Measurements from ENCODE around the gene PRICKLE3. TPM values are rescaled to one million over a fixed set of nuclear protein-coding genes. Genes with fewer than 3 reads are reported as not detected.

PRICKLE3 gene
- polyA plus RNA-seq, 3 donors from 2014 or later, result 2.1 to 4.1 TPM; not detected in 1

- H3K36me3 Mint-ChIP-seq, result peaks cover 0 to 5% (median 0%) of the 10 kb centered on the region in 3 donors
- H3K27me3 Mint-ChIP-seq (ENCODE audit: low read depth in 3 of 3), result peaks cover 6 to 13% (median 8%) of the 10 kb centered on the region in 3 donors
- H3K4me3 Mint-ChIP-seq, result peak within 1 kb of the TSS; percentile 80 to 88 (median 80)
Measured at GRCh38 chrX:49171752-49172279, 14.4 kb downstream of the PRICKLE3 start, which contains the start of gene PLP2. PLP2 (plus strand) TSS chrX:49171898; CDS start chrX:49172001, 103 bp downstream.

DNA sequence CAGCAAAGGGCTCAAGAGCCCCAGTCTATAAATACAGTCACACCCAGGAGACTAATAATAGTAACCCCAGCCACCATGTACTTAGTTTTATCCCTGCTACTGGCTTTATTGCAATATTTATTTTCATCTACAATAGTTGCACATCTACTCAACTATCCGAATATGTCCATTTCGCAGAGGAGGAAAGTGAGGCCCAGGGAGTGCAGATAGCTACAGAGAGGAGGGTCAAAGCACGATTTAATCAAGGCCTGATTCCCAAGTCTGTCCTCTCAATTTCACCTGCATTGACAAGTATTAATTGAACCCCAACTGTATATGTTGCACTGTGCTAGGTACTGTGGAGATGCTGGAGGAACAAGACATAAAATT, 18.4 kb downstream of the PRICKLE3 start:
- Mint-ChIP-seq H3K27ac (peak overlapping the region; percentile 90 to 100 (median 99)), H3K4me3 (peak overlapping the region; percentile 81 to 96 (median 90)), H3K36me3 (no peaks in the 10 kb centered on the region), H3K4me1 (peaks cover 28 to 37% of the 10 kb centered on the region in 2 donors), H3K9me3 (no peaks in the 10 kb centered on the region), H3K27me3 (ENCODE audit: low read depth in 3 of 3) (peaks cover 10 to 20% (median 17%) of the 10 kb centered on the region in 3 donors)
- no peak for DNase-seq

More at GRCh38 chrX:49171752-49172279, 14.4 kb downstream of the PRICKLE3 start, which contains the start of gene PLP2:
- Mint-ChIP-seq H3K9me3 (no peaks in the 10 kb centered on the region), H3K27ac (peak within 1 kb of the TSS; percentile 72 to 86 (median 82)), H3K4me1 (peaks cover 24 to 31% of the 10 kb centered on the region in 2 donors)
- peak; percentile 53 to 55 (median 54) for DNase-seq

DNA sequence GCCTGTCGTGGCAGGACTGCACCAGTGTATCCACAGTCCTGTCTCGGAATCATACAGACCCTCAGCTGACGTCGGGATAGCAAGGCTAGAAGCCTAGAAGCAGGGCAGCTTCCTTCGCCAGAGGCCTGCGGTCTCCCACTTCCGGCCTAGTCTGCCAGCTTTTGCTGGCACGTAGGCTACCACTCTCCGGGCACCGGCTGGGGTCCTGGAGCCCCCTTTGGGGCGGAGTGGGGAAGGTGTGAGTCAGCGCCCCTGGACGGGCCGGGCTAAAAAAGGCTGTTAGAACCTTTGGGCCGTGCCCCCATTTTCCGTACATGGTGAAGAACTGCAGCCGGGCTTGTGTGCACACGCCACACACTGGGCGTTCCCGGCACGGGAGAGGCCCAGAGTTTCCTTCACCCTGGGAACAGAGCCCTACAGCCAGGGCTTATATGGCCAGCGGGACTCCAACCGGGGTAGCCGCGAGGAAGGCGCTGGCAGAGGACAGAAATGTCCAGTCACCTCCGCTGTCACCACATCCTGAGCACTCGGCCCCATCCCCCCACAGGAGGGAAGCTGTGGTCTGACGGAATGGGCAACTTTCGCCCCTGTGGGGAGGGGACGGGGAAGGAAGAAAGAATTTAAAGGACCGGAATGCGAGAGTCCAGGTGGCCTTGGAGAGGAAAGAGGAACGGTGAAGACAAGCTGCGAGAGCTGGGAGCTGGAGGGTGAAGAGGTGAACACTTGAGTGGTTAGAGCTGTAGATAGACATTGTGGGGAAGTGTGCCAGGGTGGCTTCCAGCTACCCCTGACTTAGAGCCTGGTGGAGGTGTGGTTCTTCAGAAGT, 19.0 kb downstream of the PRICKLE3 start:
- Mint-ChIP-seq H3K27ac (peak overlapping the region; percentile 90 to 100 (median 99)), H3K4me1 (peaks cover 25 to 34% of the 10 kb centered on the region in 2 donors), H3K36me3 (no peaks in the 10 kb centered on the region), H3K9me3 (no peaks in the 10 kb centered on the region), H3K27me3 (ENCODE audit: low read depth in 3 of 3) (peaks cover 10 to 20% (median 17%) of the 10 kb centered on the region in 3 donors), H3K4me3 (peak overlapping the region; percentile 81 to 96 (median 90))
- DNase-seq, result peak; percentile 83 to 84 (median 84)

DNA sequence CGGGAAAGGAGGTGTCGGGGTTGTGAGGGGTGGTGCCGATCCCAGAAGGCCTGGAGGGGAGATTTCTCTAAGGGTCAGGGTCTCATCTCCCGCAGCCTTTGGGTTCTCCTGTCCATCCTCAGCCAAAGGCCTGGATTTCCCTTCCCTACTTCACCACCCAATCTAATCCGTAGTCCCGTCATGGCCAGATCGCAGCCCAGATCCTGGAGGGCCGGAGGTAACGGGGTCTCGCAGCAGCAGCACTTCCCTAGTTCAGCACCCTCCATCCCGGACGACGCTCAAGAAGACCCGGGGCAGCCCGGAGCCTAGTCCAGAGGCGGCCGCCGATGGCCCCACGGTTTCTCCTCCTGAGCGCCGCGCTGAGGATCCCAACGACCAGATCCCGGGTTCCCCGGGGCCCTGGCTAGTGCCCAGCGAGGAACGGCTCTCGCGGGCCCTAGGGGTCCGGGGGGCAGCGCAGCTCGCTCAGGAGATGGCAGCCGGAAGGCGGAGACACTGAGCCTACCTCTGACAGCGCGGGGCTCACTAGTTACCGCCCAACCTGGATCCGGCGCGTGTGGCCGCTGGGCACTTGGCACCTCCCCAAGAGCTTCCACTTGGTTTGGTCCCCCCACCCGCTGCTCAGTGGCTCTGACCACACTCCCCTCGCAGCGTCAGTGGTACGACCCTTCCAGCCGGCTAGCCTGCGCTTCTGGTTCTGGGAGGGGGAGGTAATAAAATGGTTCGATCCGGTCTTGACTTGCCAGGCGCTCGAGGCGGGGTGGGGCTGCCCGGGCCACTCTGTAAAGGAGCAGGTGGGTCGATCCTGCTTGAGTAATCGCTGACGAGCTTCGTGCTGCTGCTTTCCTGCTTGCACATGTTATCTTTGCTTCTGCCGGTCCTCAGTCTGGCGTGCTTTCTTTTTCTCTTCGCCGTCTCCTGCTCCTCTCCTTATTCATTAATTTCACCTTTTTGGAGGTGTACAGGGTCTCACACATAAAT, 20.0 kb downstream of the PRICKLE3 start:
- Mint-ChIP-seq H3K9me3 (no peaks in the 10 kb centered on the region), H3K4me3 (peak overlapping the region; percentile 79 to 96 (median 90)), H3K27me3 (ENCODE audit: low read depth in 3 of 3) (peaks cover 10 to 20% (median 17%) of the 10 kb centered on the region in 3 donors), H3K4me1 (peaks cover 25 to 32% of the 10 kb centered on the region in 2 donors), H3K36me3 (no peaks in the 10 kb centered on the region), H3K27ac (peak overlapping the region; percentile 90 to 100 (median 99))
- peak; percentile 83 to 84 (median 83) for DNase-seq

DNA sequence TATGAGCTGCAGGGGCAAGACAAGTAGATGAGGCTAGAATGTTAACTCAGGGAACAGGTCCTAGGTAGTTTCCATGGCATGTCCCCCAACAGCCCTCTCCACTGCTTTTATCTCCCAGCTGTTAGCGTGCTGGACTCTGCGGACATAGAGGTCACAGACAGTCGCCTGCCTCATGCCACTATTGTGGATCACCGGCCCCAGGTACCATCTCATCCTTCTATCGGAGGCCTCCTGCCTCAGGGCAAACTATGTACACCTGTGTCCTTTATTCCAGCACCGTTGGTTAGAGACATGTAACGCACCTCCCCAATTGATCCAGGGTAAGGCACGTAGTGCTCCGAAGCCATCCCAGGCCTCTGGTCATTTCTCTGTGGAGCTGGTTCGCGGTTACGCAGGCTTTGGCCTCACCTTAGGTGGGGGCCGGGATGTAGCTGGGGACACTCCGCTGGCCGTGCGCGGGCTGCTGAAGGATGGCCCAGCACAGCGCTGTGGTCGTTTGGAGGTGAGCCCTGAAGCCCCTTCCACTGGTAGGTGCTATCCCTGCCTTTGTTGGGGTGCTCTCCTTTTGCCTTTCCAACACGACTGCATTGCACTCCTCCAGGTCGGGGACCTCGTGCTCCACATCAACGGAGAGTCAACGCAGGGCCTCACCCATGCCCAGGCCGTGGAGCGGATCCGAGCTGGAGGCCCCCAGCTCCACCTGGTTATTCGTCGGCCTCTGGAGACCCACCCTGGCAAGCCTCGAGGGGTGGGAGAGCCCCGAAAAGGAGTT, 21.4 kb downstream of the PRICKLE3 start:
- peaks cover 25 to 32% of the 10 kb centered on the region in 2 donors for H3K4me1 Mint-ChIP-seq
- H3K9me3 Mint-ChIP-seq, result no peaks in the 10 kb centered on the region
- H3K4me3 Mint-ChIP-seq, result peak overlapping the region in 4 of 5 donors; percentile 79 to 82 (median 81)
- H3K27ac Mint-ChIP-seq, result peak overlapping the region; percentile 89 to 99 (median 94)
- peaks cover 10 to 20% (median 17%) of the 10 kb centered on the region in 3 donors for H3K27me3 Mint-ChIP-seq (ENCODE audit: low read depth in 3 of 3)
- no peak for DNase-seq
- H3K36me3 Mint-ChIP-seq, result no peaks in the 10 kb centered on the region

- H3K4me3 Mint-ChIP-seq, result peak overlapping the region; percentile 75 to 82 (median 81)
- H3K4me1 Mint-ChIP-seq, result peaks cover 25 to 29% of the 10 kb centered on the region in 2 donors
- H3K9me3 Mint-ChIP-seq, result no peaks in the 10 kb centered on the region
Measured at GRCh38 chrX:49163555-49164419, 22.4 kb downstream of the PRICKLE3 start.

GRCh38 chrX:49162620-49163019, 23.6 kb downstream of the PRICKLE3 start, which contains the start of gene MAGIX:
MAGIX (plus strand) TSS chrX:49162758; CDS start chrX:49162890, 132 bp downstream.
- H3K27me3 Mint-ChIP-seq (ENCODE audit: low read depth in 3 of 3), result peaks cover 8 to 25% (median 17%) of the 10 kb centered on the region in 3 donors
- DNase-seq, result no peak
- H3K36me3 Mint-ChIP-seq, result no peaks in the 10 kb centered on the region
- no peaks in the 10 kb centered on the region for H3K9me3 Mint-ChIP-seq
- H3K27ac Mint-ChIP-seq, result peak within 1 kb of the TSS; percentile 45 to 99 (median 74)
- H3K4me1 Mint-ChIP-seq, result peaks cover 20 to 23% of the 10 kb centered on the region in 2 donors
- H3K4me3 Mint-ChIP-seq, result peak within 1 kb of the TSS; percentile 65 to 81 (median 74)

More at GRCh38 chrX:49163555-49164419, 22.4 kb downstream of the PRICKLE3 start:
- Mint-ChIP-seq H3K27ac (peak overlapping the region; percentile 89 to 99 (median 94)), H3K27me3 (ENCODE audit: low read depth in 3 of 3) (peaks cover 10 to 25% (median 17%) of the 10 kb centered on the region in 3 donors), H3K36me3 (no peaks in the 10 kb centered on the region)
- peak; percentile 82 to 88 (median 86) for DNase-seq

DNA sequence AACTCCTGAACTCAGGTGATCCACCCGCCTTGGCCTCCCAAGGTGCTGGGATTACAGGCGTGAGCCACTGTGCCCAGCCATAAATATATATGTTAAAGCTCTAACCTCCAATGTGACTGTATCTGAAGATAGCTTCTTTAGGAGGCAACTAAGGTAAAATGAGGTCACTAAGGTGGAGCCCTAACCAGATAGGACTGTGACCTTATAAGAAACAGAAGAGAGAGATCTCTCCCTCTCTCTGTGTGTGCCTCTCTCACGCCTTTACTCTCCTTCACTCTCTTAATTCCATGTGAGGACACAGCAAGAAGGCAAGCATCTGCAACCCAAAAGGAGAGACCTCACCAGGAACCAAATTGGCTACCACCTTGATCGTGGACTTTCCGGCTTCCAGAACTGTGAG, 24.5 kb downstream of the PRICKLE3 start:
- no peaks in the 10 kb centered on the region for H3K36me3 Mint-ChIP-seq
- H3K4me3 Mint-ChIP-seq, result no peak overlapping the region
- no peak for DNase-seq
- H3K9me3 Mint-ChIP-seq, result no peaks in the 10 kb centered on the region
- peaks cover 2 to 15% (median 7%) of the 10 kb centered on the region in 3 donors for H3K27me3 Mint-ChIP-seq (ENCODE audit: low read depth in 3 of 3)
- H3K4me1 Mint-ChIP-seq, result peaks cover 10 to 15% of the 10 kb centered on the region in 2 donors
- H3K27ac Mint-ChIP-seq, result no peak overlapping the region

DNA sequence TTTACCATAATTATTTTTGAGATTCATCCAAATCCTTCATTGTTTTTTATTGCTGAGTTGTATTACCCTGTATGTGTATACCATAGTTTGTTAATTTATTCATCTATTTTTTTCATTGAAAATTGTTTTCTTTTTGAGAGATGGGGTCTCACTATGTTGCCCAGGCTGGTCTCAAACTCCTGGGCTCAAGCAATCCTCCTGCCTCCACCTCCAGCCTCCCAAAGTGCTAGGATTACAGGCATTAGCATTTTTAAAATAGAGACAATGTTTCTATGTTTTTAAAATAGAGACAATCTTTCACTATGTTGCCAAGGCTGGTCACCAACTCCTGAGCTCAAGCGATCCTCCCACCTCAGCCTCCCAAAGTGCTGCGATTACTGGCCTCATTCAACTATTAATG, 25.3 kb downstream of the PRICKLE3 start:
- no peak overlapping the region for H3K4me3 Mint-ChIP-seq
- H3K4me1 Mint-ChIP-seq, result peaks cover 9 to 14% of the 10 kb centered on the region in 2 donors
- DNase-seq, result no peak
- H3K9me3 Mint-ChIP-seq, result no peaks in the 10 kb centered on the region
- peaks cover 0 to 14% (median 10%) of the 10 kb centered on the region in 3 donors for H3K27me3 Mint-ChIP-seq (ENCODE audit: low read depth in 3 of 3)
- H3K36me3 Mint-ChIP-seq, result no peaks in the 10 kb centered on the region
- H3K27ac Mint-ChIP-seq, result no peak overlapping the region

- no peaks in the 10 kb centered on the region for H3K36me3 Mint-ChIP-seq
- no peak for DNase-seq
- H3K27me3 Mint-ChIP-seq (ENCODE audit: low read depth in 3 of 3), result peaks cover 2 to 11% (median 5%) of the 10 kb centered on the region in 3 donors
- H3K4me3 Mint-ChIP-seq, result peak overlapping the region in 2 of 5 donors; percentile 33 to 34
- no peaks in the 10 kb centered on the region for H3K9me3 Mint-ChIP-seq
- H3K27ac Mint-ChIP-seq, result no peak overlapping the region
- H3K4me1 Mint-ChIP-seq, result peaks cover 12 to 16% of the 10 kb centered on the region in 2 donors
Measured at GRCh38 chrX:49157194-49157593, 29.0 kb downstream of the PRICKLE3 start.

GRCh38 chrX:49155900-49156837, 30.0 kb downstream of the PRICKLE3 start:
- Mint-ChIP-seq H3K4me1 (peaks cover 12 to 16% of the 10 kb centered on the region in 2 donors), H3K9me3 (no peaks in the 10 kb centered on the region), H3K36me3 (no peaks in the 10 kb centered on the region)

More at GRCh38 chrX:49155900-49156837, 30.0 kb downstream of the PRICKLE3 start:
- Mint-ChIP-seq H3K27me3 (ENCODE audit: low read depth in 3 of 3) (peaks cover 2 to 11% (median 5%) of the 10 kb centered on the region in 3 donors), H3K4me3 (peak overlapping the region; percentile 89 to 92 (median 92)), H3K27ac (peak overlapping the region; percentile 89 to 97 (median 92))
- DNase-seq, result peak; percentile 86 to 89 (median 87)
